GM15510 (cell line): ENCODE data around the gene FANK1.

ENCODE experiments used
- POLR2A ChIP-seq: IDR thresholded peaks from 3 replicates; pipeline ENCODE4 v1.6.1; 2011; ENCODE audit warnings: borderline replicate concordance; ENCODE audit not compliant: insufficient read length; ENCODE audit errors: extremely low read depth

Gene FANK1

DNA sequence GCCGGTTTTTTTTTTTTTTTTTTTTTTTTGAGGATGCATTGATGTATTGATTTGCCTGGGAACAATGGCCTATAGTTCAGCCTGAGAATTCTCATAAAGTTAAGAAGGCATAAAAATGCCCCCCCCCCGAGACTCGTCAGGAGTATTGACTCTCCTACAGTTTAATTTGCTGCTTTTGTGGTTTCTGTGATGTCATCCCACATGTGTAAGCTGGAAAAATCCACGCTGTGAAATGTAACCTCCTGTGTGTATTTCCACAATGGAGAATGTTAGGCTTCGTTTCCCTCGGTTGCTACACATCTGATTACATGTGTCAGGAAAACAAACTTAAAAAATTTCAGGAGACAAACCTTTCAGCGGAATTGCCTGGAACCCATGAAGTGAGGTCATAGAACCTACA, 117.9 kb downstream of the FANK1 start:
- TF ChIP-seq POLR2A = no peak

DNA sequence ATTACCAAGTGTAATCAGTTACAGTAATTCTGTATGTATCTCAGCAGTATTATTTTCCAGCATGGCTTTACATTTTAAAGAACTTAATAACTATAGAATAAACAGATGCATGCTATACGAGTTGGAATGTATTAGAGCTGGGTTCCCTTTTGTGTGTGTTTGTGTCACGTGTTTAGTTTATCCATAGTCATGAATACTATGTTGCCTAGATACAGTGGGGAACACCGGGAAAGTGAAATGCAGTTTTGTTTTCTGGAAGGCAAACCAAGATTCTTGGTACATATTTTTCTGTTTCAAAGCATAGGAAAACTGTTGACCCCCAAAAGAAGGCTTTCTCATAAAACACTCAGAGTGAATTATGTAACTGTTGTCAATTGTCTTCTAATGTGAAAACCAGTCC, 119.0 kb downstream of the FANK1 start:
- no peak for TF ChIP-seq POLR2A

DNA sequence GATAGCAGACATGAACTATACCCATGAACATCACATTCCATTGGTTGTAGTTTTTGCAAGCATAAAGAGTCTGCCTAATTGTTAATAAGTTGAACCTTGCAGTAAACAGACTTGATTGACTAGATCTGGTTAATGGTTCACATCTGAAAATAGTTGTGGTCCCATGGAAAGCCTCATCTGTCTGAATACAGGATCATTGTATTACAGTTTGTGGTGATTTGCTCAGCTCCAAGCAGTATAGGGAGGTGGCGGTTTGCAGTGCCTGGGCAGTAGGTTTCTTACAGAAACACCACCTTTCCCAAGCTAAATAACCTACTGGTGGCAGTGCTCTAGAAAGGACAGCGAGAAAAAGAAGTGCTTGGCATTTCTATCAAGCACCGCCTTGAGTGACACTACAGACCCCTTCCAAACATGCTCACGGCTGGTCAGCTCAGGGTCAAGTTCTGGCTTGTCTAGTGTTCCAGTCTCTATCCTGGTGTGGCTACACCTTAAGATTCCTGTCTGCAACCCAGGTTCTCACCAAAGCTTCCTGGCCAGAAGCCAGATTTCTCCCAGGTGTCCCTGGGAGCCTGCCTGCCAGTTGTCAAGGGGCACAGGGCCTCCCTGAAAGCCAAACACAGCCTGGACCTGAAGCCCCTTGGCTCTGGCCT, 119.9 kb downstream of the FANK1 start:
- no peak for TF ChIP-seq POLR2A

DNA sequence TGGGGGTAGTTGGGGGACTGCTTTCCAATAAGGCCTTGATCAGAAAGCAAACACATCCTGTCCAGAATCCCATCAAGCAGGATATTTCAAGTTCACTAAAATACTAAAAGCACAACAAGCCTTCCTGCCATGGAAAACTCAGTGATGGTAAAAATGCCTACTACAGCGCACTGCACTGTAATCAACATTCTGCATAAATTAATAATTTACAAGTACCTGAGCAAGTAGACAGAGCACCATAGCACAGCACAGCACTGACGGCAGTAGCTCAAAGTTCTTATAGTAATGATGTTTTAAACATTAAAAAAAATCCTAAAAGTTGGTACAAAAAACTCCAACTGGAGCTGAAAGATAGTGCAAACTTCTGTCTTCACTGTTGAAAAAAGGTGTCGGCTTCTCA, 120.5 kb downstream of the FANK1 start:
- TF ChIP-seq POLR2A = no peak

DNA sequence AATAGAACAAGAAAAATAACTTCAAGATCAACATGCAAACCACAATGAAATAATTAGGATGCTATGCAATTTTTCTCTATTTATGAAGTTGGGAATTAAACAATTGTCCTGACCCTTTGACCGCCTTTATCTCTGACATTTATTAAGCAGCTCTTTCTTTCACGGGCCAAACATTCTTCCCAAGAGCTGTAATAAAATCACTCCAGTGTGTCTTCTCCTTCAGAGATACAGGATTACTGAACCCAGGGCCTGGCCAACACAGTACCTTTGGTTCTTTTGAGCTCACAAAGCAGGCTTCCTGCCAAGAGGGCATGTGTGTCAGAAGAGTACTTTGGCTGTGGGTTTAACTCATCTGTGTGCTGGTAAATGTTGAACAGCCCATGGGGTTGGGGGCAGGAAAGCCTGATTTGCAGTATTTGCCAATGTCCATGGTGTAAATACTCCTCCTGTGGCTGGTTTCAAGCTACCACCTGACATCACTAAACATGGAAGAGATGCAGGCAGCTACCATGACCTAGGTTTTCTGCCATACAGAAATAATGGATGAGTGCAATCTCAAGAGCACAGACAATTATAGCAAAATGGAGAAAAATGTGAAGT, 121.7 kb downstream of the FANK1 start:
- TF ChIP-seq POLR2A = no peak

DNA sequence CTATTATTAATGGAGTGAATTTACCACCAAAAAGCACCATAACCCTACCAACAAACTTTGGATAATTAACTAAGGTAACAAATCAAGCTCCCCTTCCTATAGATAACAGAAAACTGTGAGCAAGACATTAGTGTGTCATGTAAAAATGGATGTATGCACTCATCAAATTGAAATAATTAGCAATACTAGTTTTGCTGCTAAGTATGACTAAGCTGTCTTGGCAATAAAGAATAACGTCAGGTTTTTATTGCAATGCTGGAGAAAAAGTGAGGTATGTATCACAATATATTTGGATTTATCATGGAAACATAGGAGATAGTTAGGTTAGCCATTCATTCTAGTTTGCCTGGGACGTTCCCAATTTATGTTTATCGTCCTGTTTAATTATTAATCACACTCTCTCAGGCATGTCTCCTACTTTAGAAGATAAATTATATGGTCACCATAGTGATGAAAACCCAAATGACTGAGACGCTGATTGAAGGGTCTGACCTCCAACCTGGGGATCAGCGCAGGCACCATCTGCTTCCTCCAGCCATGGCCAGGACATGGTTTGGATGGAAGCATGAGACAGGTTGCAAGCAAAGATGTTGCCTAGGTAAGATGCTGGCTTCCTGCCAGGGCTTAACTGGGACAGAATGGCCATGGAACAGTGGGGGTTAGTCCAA, 125.6 kb downstream of the FANK1 start:
- TF ChIP-seq POLR2A = no peak

DNA sequence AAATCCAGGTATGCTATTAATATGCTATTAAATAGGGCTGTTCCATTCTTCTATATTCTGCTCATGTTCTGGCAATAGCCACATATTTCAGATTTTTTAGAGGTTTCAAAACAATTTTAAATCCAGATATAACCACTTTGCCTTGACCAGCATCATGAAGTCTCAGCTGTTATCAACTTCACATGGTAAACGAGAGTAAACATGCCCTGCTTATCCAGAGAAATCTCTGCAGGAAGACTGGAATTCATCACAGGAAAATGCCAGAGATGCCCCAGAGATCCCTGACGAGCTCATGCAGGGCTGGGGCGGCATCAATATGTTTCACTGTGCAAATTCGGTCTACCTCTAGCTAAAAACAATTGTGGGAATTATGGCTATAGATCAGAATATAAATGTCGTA, 126.5 kb downstream of the FANK1 start:
- no peak for TF ChIP-seq POLR2A

DNA sequence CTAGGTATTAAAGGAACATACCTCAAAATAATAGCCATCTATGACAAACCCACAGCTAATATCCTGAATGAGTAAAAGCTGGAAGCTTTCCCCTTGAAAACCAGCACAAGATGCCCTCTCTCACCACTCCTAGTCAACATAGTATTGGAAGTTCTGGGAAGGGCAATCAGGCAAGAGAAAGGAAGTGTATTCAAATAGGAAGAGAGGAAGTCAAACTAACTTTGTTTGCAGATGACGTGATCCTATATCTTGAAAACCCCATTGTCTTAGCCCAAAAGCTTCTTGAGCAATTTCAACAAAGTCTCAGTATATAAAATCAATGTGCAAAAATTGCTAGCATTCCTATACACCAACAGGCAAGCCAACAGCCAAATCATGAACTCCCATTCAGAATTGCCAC, 131.3 kb downstream of the FANK1 start:
- TF ChIP-seq POLR2A = no peak

DNA sequence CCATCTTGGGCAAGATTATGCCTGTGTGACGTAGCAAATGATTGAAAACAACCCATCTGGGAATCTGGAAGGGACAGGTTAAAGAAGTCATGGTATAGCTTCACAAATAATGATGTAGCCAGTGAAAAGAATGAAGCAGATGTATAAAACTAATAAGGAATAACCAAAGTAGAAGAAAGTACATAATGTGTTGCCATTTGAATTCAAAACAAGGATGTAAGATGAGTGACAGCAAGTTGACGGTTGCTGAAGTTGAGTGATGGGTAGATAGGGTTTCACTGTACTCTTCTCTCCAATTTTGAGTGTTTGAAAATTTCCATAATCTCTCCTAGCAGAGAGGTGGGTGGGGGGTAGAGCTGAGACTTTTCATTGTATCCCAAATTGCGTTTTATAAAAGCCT, 133.6 kb downstream of the FANK1 start:
- no peak for TF ChIP-seq POLR2A

DNA sequence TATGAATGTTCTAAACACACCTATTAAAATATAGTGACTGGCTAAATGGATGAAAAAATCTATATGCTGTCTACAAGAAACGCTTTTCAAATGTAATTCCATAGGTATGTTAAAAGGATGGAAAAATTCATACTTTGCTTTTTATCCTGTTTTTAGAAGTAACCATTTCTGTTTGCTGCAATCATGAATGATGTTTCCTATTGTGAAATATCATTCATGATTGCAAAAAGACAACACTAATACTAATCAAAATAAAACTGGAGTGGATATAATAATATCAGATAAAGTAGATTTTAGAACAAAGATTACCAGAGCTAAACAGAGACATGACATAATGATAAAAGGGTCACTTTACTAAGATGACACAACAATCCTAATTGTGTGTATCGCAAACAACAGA, 138.2 kb downstream of the FANK1 start:
- TF ChIP-seq POLR2A = no peak

DNA sequence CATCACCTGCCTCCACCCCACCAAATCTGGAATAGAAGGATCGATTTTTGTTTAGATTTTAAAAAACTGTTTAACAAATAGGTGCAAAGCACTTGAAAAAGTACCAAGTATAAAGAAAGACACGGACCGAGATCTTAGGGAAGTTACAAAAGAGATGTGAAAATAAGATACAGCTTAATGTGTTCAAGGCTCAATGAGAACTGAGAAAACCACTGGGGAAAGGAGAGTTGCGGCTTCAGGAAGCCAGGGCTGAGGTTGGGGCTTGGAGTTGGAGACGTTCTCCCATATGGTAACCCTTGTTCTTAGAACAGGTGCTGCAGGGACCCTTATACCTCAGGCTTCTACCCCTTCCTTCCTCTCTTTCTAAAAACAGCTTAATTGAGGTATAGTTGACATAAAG, 140.2 kb downstream of the FANK1 start:
- no peak for TF ChIP-seq POLR2A

DNA sequence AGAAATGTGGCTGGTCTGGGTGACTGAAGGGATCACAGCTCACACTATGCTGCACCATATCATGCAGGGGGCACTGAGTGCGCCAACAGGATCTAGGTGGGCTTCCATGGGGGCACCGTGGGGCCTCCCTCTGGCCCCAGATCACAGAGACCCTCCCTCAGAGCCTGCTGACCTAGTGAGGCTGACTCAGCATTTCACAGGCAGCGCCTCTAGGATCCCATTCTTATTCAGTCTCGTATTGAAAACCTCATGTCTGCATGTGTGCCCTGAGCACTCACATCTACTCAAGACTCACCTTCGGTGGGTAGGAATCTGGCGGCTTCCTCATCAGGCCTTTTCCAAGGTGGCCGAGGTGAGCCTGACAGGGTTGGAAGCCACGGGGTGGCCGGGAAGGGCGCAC, 141.6 kb downstream of the FANK1 start:
- TF ChIP-seq POLR2A = no peak

DNA sequence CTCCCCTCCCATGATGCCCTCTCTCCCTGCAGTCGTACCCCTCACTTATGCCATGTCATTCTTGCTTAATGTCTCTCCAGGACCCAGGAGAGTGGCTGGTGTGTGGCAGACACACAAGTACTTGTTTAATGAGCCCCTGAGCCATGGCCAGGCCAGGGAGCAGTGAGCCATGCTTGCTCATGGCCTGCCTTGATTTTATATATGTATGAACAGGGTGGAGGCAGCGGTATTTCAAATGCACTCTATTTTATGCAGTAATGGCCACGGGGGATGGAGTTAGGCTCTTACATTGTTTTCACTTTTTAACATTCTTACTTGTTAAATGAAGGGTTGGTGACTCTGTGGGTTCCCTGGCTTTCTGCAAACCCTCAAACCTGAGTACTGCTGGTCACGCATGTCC, 144.8 kb downstream of the FANK1 start:
- TF ChIP-seq POLR2A = no peak

DNA sequence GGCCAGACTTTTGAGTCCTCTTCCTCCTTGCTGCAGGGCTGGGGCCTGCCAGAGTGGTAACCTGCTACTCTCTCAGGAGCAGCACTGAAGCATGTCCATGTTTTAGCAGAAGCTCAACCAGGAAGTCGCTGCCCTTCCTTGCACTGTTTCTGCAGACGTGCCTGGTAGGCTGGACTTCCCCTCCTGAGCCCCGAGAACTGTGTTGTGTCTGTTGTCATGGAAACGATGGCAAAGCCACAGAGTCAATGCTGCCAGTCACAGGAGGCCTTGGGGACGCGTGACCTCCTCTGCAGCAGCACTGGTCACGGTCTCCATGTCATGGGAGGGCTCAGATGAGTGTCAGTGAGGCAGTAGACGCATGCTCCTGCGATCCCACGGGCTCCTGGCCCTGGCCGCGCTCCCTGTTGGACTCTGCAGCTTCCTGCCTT, 145.5 kb downstream of the FANK1 start:
- TF ChIP-seq POLR2A = no peak

DNA sequence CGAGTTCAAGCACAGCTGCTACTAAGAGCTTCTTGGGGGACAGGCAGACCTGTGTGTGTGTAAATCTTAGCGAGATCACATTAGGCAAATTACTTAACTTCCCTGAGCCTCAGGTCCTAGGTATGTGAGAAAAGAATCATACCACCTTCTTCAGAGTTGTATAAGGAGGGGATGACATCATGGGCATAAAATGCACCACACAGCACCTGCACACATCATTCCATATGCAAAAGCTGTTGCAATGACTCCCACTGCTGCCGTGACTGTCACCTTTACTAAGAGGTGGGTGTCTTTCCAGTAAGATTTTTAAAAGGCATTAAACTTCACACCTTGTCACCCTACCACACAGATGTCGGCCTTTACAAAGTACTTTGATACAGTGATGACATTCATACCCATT, 146.0 kb downstream of the FANK1 start:
- TF ChIP-seq POLR2A = no peak

DNA sequence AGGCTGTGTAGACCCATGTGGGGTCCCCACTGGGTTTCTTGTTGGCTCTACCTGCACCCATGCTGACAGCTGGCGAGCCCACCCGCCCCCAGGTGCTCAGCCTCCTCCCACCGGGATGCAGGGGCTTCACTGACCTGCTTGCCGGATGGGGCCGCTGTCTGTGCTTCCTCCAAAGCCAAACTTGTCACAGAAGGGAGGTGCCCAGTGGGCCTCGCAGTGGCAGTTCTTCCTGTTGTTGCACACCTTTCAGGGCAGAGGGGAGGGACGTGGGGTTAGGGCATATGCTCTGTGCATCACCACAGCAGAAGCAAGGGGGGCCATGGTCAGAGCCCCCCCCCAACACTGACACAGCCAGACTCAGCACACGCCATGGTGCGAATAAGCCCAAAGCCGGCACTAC, 146.5 kb downstream of the FANK1 start:
- no peak for TF ChIP-seq POLR2A
